GM18909 (cell line): ENCODE results near the gene CPAMD8.
"Not testable (repeated sequence)": the region's sequence is repeated elsewhere in the genome, so short reads cannot be mapped to it uniquely, and the experiment has no call there.

Source experiments
- ATAC-seq: cut with Tn5 transposase; IDR thresholded peaks from one replicate; pipeline ENCODE4 v1.9.1; 2021; ENCODE audit warnings: mild to moderate bottlenecking; ENCODE audit not compliant: unreplicated experiment, poor library complexity

CPAMD8 gene

DNA sequence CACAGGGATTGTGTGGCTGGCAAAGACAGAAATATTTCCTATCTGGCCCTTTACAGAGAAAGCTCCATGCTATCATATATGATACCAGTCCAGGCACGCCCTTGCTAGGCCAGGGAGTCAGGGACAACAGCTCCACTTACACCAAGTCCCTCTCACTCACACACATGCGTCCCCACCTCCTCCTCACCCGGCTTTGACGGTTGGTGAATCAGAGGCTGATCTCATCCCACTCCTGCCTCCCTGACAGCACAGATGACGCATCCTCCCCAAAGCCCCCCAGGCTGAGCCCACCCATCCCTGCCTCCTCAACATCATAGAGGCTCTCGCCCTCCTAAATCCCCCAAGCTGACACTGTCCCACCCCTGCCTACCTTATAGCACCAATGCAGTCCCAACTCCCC lies 75.1 kb downstream of the CPAMD8 start:
- ATAC-seq: no peak

DNA sequence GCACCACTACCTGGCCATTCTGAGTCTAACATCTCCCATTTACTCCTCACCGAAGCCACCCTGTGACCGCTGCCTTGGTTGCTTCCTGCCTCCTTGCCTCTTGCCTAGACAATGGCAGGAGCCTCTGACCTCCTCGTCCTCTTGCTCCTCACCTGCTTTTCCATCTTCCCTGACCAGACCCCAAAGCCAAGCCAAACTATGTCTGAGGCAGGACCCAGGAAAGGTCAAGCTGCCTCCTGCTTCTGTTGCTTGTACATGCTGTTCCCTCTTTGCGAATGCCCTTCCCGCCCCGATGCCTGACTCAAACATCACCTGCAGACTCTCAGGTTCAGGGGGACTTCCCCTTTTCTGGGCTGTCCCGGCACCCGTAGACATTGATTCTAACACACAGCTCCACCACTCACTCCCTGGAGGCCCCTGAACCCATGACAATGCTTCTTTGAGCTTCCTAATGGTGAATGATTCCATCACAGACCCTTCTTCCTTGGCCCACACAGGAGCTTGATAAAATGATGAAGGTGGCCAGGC lies 77.0 kb downstream of the CPAMD8 start:
- no peak for ATAC-seq

DNA sequence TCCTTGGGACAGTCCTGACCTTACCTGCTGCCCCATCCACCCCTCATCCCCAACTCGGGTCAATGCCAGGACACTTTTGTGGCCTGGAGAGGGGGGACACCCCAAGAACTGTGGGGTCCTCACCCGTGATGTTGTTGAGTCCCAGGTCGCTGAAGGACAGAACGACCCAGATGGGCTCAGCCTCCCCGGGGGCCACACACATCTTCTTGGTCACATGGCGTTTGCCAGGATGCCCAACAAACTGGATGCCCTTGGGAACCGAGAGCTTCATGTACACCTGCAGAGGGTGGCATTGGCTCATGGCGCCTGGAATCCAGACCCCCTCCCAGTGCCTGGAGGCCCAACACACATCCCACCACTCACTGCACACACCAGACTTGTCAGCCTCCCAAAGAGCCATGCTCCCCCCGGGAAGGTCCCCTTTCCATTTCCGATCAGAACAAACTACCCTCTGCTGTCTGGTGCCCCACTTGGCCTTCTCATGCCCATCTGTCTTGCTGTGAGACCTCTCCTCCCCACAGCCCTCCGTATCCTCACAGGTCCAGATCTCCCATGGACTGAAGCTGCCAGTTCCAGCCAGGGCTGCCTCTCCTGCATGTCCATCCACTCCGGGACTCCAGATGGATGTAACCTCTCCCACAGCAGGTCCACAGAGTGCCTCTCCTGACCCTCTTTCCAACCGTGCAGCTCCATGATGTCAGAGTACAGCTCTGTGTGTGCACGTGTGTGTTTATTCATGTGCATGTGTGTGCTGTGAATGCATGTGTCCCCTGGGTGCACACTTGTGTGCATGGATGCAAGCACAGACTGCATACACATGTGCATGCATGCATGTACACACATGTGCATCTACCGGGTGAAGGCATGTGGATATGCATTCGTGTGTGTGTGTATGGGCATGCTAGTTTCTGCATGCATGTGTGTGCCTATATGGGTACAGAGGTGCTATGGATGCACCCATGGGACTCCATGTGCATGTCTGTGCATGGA lies 79.4 kb downstream of the CPAMD8 start:
- no peak for ATAC-seq

DNA sequence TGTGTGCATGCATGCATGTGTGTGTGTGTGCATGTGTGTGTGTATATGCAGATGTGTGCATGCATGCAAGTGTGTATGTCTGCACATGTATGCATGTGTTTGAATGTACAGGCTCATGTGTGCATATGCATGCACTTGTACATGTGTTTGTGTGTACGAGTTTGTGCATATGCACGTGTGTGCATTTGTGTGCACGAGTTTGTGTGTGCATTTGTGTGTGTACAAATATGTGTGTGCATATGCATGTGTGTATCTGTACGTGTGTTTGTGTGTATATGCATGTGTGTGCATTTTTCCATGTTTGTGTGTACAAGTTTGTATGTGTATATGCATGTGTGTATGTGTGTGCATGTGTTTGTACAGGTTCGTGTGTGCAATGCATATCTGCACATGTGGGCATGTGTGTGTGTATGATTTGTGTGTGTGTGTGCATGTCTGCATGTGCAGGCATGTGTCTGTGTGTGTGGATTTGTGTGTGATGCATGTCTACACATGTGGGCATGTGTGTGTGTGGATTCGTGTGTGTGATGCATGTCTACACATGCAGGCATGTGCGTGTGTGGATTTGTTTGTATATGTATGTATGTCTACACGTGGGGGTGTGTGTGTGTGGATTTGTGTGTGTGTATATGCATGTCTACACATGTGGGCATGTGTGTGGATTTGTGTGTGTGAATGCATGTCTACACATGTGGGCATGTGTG lies 80.7 kb downstream of the CPAMD8 start:
- ATAC-seq: no peak

DNA sequence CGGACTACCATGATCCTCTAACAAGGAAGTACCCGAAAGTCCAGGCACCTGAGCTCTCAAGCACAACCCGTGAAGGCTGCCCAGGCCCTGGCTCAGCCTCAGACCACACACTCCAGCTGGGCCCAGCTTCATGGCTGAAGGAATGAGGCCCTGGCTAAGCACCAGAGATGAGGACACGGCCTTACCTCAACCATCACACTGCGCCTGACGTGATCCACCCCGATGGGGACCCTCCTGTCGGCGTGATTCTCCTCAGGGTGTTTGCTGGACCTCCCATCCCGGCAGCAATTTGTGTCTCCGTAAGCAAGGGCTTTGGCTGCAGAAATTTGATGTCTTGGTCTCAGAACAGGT lies 81.3 kb downstream of the CPAMD8 start:
- no peak for ATAC-seq

DNA sequence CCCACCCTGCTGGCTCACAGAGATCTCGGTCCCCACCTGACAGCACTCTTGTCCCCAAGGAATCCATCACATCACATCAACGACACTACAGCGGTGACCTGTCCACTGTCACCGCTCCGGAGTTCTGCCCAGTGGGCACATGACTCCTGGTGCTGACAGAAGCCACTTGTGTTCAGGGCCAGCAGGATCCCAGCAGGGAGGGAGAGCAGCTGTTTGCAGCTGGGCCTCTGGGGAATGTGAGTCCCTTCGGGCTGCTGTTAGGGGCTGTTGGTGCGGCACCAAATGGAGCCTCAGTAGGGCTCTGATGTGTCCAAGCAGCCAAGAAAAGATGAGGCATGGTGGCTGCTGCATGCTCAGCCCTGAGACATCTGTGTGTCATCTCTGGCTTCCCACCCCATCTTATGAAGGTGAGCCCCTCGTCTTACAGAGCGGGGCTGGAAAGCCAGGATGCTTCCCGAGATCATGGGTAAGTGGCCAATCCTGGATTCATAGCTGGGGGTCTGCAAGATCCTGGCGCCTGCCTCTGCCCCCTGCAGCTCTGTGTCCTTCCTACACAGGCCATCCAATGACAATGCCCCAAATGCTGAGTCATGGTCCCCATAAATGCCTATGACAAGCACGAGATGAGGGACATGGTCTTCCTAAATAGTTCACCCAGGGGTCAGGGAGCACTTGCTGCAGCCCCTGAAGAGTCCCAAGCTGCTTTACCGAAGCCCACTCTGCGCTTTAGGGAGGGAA lies 81.8 kb downstream of the CPAMD8 start:
- ATAC-seq: no peak

DNA sequence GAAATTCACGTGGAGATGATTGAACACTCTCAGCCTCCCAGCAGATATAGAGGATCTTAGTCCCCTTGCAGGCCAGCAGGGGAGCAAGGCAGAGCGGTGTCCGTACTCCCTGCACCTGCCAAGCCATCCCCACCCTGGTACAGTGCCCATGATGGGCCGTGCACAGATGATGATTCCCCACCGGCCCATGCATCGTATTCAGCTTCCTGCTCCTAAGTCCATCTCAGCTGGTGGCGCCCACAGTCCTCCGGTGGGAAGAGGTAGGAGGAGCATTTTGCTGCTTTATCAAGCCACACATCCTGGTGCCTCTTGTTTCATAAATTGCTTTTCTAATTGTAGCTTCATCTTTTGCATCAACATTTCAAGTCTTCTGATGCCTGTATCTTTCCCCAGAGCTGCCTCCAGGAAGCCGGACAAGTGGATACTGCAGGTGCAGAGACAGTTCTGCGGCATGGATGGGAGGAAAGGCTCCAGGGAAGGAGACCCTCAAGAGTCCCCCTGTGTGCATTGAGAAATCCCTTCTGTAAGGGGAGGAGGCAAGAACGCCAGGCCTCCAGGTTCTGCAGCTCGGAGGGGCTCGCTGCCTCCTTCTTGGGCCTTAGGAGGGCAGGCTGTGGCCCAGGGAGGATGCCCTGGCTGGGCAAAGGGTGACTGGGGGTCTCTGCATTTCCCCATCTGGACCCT lies 82.5 kb downstream of the CPAMD8 start:
- no peak for ATAC-seq

DNA sequence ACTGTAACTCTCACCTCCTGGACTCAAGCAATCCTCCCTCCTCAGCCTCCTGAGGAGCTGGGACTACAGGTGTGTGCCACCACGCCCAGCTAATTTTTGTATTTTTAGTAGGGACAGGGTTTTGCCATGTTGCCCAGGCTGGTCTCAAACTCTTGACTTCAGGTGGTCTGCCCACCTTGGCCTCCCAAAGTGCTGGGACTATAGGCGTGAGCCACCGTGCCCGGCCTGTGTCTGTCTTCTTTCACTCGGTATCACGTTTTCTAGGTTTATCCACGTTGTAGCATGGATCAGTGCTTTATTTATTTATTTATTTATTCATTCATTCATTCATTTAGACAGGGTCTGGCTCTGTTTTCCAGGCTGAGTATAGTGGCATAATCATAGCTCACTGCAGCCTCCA lies 83.5 kb downstream of the CPAMD8 start:
- not testable (repeated sequence) for ATAC-seq

DNA sequence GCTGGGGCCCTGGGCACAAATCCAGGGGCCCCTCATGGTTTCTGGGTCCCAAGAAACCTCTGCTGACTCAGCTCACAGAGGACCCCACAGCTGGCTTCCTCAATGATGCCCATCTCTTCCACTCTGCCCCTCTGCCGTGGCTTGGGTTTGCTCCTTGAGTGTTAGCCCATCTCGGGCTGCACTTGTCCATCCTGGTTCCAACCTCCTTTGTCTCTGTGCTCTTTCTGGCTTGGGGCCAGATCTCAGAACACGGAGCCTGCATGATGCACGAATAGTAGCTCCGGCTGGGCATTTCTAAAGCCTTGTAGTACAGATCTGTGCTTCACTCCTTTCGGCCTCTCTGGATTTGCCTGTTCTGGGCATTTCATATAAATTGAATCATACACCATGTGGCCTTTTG lies 84.0 kb downstream of the CPAMD8 start:
- no peak for ATAC-seq

DNA sequence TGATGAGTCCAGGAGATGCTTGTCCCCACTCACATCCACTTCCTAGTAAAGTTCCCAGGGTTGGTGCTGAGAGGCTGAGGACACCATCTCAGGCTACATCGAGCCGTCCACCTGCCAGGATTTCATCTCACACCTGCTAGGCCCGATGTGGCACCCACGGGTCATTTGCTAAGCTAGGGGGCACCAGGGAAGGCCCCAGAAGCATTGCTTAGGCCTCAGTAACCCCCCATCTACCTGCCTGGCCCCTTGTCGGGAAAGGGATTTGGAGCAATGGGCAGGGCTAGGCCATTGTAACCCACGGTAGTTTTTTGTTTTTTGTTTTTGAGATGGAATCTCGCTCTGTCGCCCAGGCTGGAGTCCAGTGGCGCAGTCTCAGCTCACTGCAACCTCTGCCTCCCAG lies 86.0 kb downstream of the CPAMD8 start:
- no peak for ATAC-seq

DNA sequence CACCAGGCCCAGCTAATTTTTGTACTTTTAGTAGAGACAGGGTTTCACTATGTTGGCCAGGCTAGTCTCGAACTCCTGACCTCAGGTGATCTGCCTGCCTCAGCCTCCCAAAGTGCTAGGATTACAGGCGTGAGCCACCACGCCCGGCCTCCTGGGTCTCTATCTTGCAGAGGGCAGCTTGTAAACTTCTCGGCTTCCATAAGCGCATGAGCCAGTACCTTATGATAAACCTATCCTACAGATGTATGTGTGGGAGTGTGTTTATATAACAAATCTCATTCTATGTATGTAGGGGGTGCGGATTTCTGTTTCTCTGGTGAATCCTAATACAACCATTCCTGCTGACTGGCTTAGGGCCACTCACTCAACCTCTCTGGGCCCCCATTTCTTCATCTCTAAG lies 86.5 kb downstream of the CPAMD8 start:
- not testable (repeated sequence) for ATAC-seq

DNA sequence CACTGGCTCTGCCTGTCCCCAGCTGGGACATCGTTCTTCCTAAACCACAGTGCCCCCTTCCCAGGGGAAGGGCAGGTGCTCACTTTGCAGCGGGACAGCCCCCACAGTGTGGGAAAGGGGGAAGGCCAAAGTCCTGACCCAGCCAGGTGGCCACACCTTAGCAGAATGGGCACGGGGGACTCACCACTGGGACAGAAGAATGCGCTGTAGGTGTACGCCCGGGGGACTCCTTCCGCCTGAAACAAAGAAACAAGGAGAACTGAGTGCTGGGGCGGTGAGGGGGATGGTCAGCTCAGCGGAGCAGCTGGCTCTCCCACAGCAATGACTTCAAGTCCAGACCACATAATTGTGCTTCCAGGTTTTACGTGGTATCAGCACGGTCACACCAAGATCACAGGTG lies 88.4 kb downstream of the CPAMD8 start:
- no peak for ATAC-seq

DNA sequence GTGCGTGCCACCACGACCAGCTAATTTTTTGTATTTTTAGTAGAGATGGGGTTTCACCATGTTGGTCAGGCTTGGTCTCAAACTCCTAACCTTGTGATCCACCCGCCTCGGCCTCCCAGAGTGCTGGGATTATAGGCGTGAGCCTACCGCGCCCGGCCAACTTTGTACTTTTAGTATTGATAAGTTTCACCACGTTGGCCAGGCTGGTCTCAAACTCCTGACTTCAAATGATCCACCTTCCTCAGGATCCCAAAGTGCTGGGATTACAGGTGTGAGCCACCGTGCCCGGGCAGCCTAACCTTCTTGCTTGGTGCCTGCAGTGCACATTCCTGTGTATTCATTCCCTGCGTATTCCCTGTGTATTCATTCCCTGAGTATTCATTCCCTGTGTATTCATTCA lies 88.8 kb downstream of the CPAMD8 start:
- ATAC-seq: not testable (repeated sequence)

DNA sequence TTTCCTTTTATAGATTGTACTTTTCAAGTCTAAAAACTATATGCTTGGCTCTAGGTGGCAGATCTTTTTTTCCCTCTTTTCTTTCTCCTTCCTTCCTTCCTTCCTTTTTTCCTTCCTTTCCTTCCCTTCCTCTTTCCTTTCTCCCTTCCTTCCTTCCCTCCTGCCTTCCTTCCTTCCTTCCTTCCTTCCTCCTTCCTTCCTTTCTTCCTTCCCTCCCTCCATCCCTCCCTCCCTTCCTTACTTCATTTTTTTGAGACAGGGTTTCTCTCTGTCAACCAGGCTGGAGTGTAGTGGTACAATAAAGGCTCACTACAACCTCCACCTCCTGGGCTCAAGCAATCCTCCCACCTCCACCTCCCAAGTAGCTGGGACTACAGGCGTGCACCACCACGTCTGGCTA lies 89.7 kb downstream of the CPAMD8 start:
- ATAC-seq: no peak

DNA sequence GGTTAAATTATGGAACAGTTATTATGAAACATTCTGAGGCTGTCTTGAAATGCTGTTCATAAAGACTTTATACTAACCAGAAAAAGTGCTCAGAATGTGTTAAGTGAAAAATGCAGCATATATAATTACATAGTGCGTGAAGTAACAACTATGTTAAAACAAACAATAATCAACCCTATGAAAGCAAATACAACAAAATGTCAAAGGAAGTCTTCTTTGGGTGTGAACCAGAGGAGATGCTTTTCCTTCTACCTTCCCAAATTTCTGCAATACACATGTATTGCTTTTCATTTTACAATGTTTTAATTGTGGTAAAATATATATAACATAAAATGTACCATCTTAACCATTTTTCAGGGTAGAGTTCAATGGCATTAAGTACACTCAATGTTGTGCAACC lies 92.1 kb downstream of the CPAMD8 start:
- no peak for ATAC-seq

DNA sequence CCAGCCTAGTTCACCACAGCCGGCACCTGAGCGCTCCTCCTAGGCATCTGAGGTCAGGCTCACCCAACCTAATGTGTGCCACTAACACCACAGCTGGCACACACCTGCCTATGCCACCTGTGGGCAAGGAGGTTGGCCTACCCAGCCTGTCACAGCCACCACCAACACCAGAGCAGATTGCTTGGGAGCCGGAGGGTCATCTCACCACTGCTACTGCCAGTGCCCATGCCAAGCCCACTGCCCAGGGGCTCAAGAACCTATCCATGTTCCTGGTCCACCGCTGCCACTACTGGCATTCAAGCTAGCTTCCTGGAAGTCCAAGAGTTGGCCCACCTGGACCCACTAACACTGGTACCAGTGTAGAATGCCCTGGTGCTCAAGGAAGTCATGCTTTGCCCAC lies 95.3 kb downstream of the CPAMD8 start:
- ATAC-seq: no peak

DNA sequence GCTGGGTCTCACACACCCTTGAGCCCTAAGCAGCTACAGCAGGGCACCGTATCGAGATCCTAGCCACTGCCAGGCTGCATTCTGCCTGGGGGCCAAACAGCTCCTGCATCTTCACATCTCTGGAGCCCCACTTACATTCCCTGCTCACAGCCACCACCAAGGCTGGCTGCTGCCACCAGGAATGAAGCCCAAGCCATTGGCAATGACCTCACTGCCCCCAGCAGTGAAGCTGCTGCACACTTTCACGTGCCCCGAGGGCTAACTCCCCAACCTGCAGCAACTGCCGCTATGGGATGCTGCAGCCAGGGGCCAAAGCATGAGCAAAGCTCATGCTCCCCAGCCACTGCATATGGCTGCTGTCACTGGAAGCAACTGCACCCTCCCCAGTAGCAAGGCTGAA lies 95.9 kb downstream of the CPAMD8 start:
- no peak for ATAC-seq

DNA sequence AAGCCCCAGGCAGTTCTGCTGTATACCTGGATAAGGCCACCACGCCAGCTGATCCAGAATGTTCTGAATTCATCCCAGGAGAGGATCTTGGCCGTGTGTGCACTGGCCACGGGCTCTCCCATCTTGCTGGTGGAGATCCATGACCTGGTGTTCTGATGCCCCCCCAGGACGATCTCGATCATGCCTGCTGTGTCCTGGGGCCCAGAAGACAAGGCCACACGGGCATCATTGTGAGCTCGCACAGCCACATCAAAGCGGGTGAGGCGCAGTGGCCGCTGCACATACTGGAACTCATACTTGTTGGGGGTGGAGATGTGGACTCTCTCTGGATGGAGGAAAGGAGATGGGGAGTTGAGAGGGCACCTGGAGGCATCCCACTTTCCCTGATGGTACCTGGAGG lies 97.7 kb downstream of the CPAMD8 start:
- ATAC-seq: no peak

DNA sequence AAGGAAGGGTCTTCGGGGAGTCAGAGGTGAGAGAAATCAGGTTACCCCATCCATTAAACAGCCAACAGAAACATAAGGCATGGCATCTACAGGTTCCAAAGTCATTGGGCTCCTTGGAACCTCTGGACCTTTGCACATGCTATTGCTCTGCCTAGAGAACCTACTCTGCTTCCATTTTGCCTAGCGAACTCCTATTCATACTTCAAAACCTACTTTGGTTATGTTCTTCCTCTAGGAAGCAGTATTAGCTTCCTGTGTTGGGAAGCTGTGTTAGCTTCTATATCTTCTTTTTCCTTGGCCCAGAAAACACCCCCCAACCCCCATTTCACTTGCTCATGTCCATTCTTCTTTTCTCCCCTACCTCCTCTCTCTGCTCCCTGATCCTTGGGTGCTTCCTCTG lies 98.3 kb downstream of the CPAMD8 start:
- ATAC-seq: no peak

DNA sequence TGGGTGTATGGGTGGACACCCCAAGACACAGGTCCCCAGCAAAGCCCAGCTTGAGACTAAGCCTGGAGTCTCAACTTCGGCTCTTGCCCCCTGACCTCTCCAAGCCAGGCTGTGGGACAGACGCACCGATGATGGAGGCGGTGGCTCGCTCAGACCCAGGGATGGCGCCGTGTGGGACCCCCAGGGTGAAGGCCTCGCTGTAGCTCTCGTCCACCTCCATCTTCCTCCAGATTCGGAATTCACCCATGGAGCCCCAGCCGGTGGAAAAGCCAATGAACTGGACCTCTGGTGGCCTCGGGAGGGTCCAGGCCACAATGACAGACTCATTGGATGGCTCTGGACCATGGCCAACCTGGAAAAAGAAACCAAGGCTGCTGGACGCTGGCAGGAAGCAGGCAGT lies 98.7 kb downstream of the CPAMD8 start:
- no peak for ATAC-seq
